ENCODE data around the gene RIPOR3.
"Not testable (repeated sequence)": the region's sequence is repeated elsewhere in the genome, so short reads cannot be mapped to it uniquely, and the experiment has no call there.

Gene RIPOR3

GRCh38 chr20:50723672-50724071, 32.3 kb upstream of the RIPOR3 start:
- no peak for DNase-seq

GRCh38 chr20:50722424-50723155, 31.2 kb upstream of the RIPOR3 start:
- DNase-seq: no peak

GRCh38 chr20:50721881-50722281, 30.5 kb upstream of the RIPOR3 start:
- no peak for DNase-seq

- no peak for DNase-seq
Observed at GRCh38 chr20:50720582-50720981, 29.2 kb upstream of the RIPOR3 start.

GRCh38 chr20:50720026-50720425, 28.7 kb upstream of the RIPOR3 start:
- no peak for DNase-seq

- DNase-seq: no peak
Observed at GRCh38 chr20:50719328-50719727, 28.0 kb upstream of the RIPOR3 start.

GRCh38 chr20:50717974-50718761, 26.8 kb upstream of the RIPOR3 start:
- DNase-seq: no peak

- no peak for DNase-seq
Observed at GRCh38 chr20:50717312-50717711, 26.0 kb upstream of the RIPOR3 start.

GRCh38 chr20:50716518-50716917, 25.2 kb upstream of the RIPOR3 start:
- DNase-seq: no peak

- DNase-seq: no peak
Observed at GRCh38 chr20:50715694-50716093, 24.4 kb upstream of the RIPOR3 start.

- DNase-seq: not testable (repeated sequence)
Observed at GRCh38 chr20:50714426-50714825, 23.1 kb upstream of the RIPOR3 start.

- no peak for DNase-seq
Observed at GRCh38 chr20:50713657-50714101, 22.3 kb upstream of the RIPOR3 start.

GRCh38 chr20:50712771-50713656, 21.7 kb upstream of the RIPOR3 start:
- no peak for DNase-seq

GRCh38 chr20:50711113-50711825, 19.9 kb upstream of the RIPOR3 start:
- no peak for DNase-seq

GRCh38 chr20:50710492-50711063, 19.2 kb upstream of the RIPOR3 start:
- DNase-seq: no peak

- no peak for DNase-seq
Observed at GRCh38 chr20:50709636-50709973, 18.3 kb upstream of the RIPOR3 start.

- no peak for DNase-seq
Observed at GRCh38 chr20:50708845-50709635, 17.7 kb upstream of the RIPOR3 start.

- no peak for DNase-seq
Observed at GRCh38 chr20:50704971-50705370, 13.6 kb upstream of the RIPOR3 start.

GRCh38 chr20:50704514-50704913, 13.2 kb upstream of the RIPOR3 start:
- DNase-seq: no peak

- not testable (repeated sequence) for DNase-seq
Observed at GRCh38 chr20:50703651-50704438, 12.5 kb upstream of the RIPOR3 start.
